Endodermal cell (in vitro differentiated cells): ENCODE data around the gene RDM1. TPM values are rescaled to one million over a fixed set of nuclear protein-coding genes. Genes with fewer than 3 reads are reported as not detected.

Experiments used
- DNase-seq: peaks from one replicate; pipeline ENCODE4 v3.0.0-alpha.2; 2017
- H3K27ac ChIP-seq: 2 replicates; pipeline ENCODE4 v1.5.1; 2013; ENCODE audit warnings: mild to moderate bottlenecking, low read depth, low read length, moderate library complexity
- H3K27me3 ChIP-seq: 2 replicates; pipeline ENCODE4 v1.6.1; 2013; ENCODE audit warnings: mild to moderate bottlenecking, low read length, moderate library complexity; ENCODE audit not compliant: insufficient read depth, control insufficient read depth, poor library complexity, severe bottlenecking
- H3K36me3 ChIP-seq: 2 replicates; pipeline ENCODE4 v1.7.0; 2013; ENCODE audit warnings: mild to moderate bottlenecking, low read length, moderate library complexity; ENCODE audit not compliant: control insufficient read depth, insufficient read depth
- H3K4me1 ChIP-seq: one replicate; pipeline ENCODE4 v1.7.0; 2013; ENCODE audit warnings: low read length; ENCODE audit not compliant: control insufficient read depth, insufficient read depth
- H3K4me3 ChIP-seq: 2 replicates; pipeline ENCODE4 v1.5.1; 2013; ENCODE audit warnings: mild to moderate bottlenecking, low read length, moderate library complexity
- H3K9ac ChIP-seq: 2 replicates; pipeline ENCODE4 v1.6.1; 2013; ENCODE audit warnings: mild to moderate bottlenecking, low read length, moderate library complexity; ENCODE audit not compliant: poor library complexity, severe bottlenecking; ENCODE audit errors: extremely low read depth
- H3K9me3 ChIP-seq: 2 replicates; pipeline ENCODE4 v1.6.1; 2013; ENCODE audit warnings: mild to moderate bottlenecking, low read length, moderate library complexity; ENCODE audit not compliant: control insufficient read depth
- H3K27ac Mint-ChIP-seq: 2 replicates; pipeline ENCODE4 v1.8.0; 2020; ENCODE audit warnings: mixed read lengths
- H3K27me3 Mint-ChIP-seq: 2 replicates; pipeline ENCODE4 v1.8.0; 2021; ENCODE audit warnings: mild to moderate bottlenecking, mixed read lengths; ENCODE audit not compliant: insufficient read depth
- H3K36me3 Mint-ChIP-seq: 2 replicates; pipeline ENCODE4 v1.8.0; 2020; ENCODE audit warnings: low read depth, mixed read lengths
- H3K4me1 Mint-ChIP-seq: 2 replicates; pipeline ENCODE4 v1.8.0; 2020; ENCODE audit warnings: mixed read lengths
- H3K4me3 Mint-ChIP-seq: 2 replicates; pipeline ENCODE4 v1.8.0; 2020; ENCODE audit warnings: mild to moderate bottlenecking, moderate library complexity, mixed read lengths
- H3K9me3 Mint-ChIP-seq: 2 replicates; pipeline ENCODE4 v1.8.0; 2020; ENCODE audit warnings: mild to moderate bottlenecking, mixed read lengths
- WGBS, 2 experiments: methylation state at CpG; one replicate each; pipeline versions ENCODE4 v1.1.5 to v1.1.7; 2013; ENCODE audit warnings: missing lambda C conversion rate in 2 of 2, mixed read lengths in 1 of 2; ENCODE audit not compliant: insufficient coverage in 1 of 2, insufficient read length in 1 of 2; 5-methylcytosine and 5-hydroxymethylcytosine counted together
- total RNA-seq, 2 donors: library from RNA; stranded (reverse); fragmentation: NEBNext Ultra II Directional in 1 of 2; extraction: Animal tissue kit (Norgen Biotek cat#: 25700) in 1 of 2; gene quantifications; 2 replicates in 1 of 2; 3 replicates in 1 of 2; pipeline ENCODE4 v1.2.1, GENCODE V29; 2021
- TF ChIP-seq, protein P1 (sequence below): fragments of 200-600 bp; sonication (generic); conservative IDR thresholded peaks from 2 replicates; pipeline ENCODE4 v1.5.0; 2021; ENCODE audit warnings: antibody characterized with exemption, mild to moderate bottlenecking

Gene RDM1
- total RNA-seq, 2 donors from 2014 or later, result 5.3 to 14.2 TPM

DNA sequence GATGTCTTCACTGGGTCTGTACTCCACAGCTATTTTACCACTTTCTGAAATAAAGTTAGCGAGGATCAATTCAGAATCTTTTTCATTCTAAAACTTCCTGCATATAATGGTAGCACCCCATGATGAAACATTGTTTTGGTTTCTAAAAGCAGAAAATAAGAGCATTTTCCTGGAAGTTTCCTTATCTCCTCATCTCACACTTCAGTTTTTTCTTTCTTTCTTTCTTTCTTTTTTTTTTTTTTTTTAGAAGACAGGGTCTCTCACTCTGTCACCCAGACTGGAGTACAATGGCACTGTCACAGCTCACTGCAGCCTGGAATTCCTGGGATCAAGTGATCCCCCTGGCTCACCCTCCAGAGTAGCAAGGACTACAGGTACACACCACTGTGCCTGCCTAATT, 10.3 kb downstream of the RDM1 start:
- H3K36me3 Mint-ChIP-seq, result peaks cover 14% of the 10 kb centered on the region
- H3K27me3 Mint-ChIP-seq, result peaks cover 2% of the 10 kb centered on the region
- H3K4me1 Mint-ChIP-seq, result peaks cover 13% of the 10 kb centered on the region
- Histone ChIP-seq H3K27ac (no peak overlapping the region), H3K27me3 (no peaks in the 10 kb centered on the region), H3K9me3 (no peaks in the 10 kb centered on the region), H3K4me3 (no peak overlapping the region), H3K4me1 (no peaks in the 10 kb centered on the region), H3K36me3 (no peaks in the 10 kb centered on the region), H3K9ac (no peak overlapping the region)
- 95% methylated on average over 1 of the region's 1 CpG; no CpG with 5 or more reads in 1 of the 2 experiments for WGBS, 2 experiments
- peaks cover 2% of the 10 kb centered on the region for H3K9me3 Mint-ChIP-seq
- H3K4me3 Mint-ChIP-seq, result no peak overlapping the region
- no peak for DNase-seq
- no peak overlapping the region for H3K27ac Mint-ChIP-seq
- TF ChIP-seq, protein P1, sequence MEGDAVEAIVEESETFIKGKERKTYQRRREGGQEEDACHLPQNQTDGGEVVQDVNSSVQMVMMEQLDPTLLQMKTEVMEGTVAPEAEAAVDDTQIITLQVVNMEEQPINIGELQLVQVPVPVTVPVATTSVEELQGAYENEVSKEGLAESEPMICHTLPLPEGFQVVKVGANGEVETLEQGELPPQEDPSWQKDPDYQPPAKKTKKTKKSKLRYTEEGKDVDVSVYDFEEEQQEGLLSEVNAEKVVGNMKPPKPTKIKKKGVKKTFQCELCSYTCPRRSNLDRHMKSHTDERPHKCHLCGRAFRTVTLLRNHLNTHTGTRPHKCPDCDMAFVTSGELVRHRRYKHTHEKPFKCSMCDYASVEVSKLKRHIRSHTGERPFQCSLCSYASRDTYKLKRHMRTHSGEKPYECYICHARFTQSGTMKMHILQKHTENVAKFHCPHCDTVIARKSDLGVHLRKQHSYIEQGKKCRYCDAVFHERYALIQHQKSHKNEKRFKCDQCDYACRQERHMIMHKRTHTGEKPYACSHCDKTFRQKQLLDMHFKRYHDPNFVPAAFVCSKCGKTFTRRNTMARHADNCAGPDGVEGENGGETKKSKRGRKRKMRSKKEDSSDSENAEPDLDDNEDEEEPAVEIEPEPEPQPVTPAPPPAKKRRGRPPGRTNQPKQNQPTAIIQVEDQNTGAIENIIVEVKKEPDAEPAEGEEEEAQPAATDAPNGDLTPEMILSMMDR, result no peak

DNA sequence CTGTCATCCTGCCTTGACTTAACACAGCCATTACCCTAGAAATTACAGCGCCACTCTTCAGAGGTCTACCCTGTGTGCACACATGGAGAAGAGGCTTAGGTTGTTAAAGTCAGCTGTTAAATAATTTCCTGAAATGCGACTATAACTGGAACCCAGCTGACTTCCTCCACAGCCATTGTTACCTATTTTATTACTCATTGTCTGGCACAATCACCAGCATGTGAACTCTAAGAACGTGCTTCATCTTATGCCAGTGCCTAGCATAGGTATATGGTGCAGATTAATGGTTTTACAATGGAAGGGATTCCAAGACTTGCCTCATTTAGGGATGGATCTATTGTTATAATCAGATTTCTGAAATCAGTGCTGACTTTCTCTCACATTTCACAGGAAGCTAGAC, 11.9 kb downstream of the RDM1 start:
- TF ChIP-seq, protein P1, result no peak
- no peak overlapping the region for H3K27ac Mint-ChIP-seq
- H3K4me1 ChIP-seq, result no peaks in the 10 kb centered on the region
- H3K27me3 Mint-ChIP-seq, result peaks cover 6% of the 10 kb centered on the region
- no peak overlapping the region for H3K27ac ChIP-seq
- DNase-seq, result no peak
- H3K27me3 ChIP-seq, result no peaks in the 10 kb centered on the region
- H3K36me3 Mint-ChIP-seq, result peaks cover 6% of the 10 kb centered on the region
- no peaks in the 10 kb centered on the region for H3K9me3 ChIP-seq
- H3K4me1 Mint-ChIP-seq, result peaks cover 13% of the 10 kb centered on the region
- no peak overlapping the region for H3K4me3 ChIP-seq
- H3K4me3 Mint-ChIP-seq, result no peak overlapping the region
- WGBS, 2 experiments, result 90 to 95% methylated on average over 2 to 3 of the region's 3 CpGs
- no peak overlapping the region for H3K9ac ChIP-seq
- no peaks in the 10 kb centered on the region for H3K36me3 ChIP-seq
- peaks cover 4% of the 10 kb centered on the region for H3K9me3 Mint-ChIP-seq

DNA sequence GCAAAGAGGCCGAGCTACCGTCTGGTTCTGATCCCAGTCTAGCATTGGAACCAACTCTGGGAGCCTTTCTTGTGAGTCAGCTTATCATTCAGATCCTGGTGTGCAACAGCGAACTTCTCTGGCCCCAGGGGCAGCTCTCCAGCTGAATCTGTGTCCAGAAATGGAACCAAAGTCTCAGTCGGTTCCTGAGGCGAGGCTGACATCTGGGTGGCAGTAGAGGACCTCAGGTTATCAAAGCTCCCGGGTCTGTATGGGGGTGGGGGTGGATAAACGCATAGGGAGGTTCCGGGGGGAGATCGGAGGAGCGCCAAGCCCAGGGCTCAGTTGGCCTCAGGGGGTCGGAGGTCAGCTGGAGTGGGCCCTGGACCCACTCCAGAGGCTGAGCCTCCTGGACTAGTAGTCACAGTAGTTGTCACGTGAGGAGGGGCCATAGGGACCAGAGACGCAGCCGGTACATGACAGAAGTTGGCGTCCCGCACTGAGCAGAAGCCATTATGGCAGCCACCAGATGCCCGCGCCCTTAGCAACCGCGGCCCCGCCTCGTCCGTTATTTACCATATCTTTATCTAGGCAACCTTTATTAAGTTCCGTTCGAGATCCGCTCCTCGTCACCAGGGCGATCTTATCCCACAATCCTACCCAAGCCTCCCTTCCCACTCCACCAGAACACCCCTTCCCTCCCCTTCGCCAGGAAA, 12.9 kb downstream of the RDM1 start:
- Mint-ChIP-seq H3K36me3 (peaks cover 6% of the 10 kb centered on the region), H3K27ac (no peak overlapping the region), H3K4me1 (peaks cover 13% of the 10 kb centered on the region), H3K4me3 (no peak overlapping the region), H3K27me3 (peaks cover 6% of the 10 kb centered on the region), H3K9me3 (peaks cover 4% of the 10 kb centered on the region)
- Histone ChIP-seq H3K9me3 (no peaks in the 10 kb centered on the region), H3K36me3 (no peaks in the 10 kb centered on the region), H3K4me3 (no peak overlapping the region), H3K9ac (no peak overlapping the region), H3K4me1 (no peaks in the 10 kb centered on the region), H3K27ac (no peak overlapping the region), H3K27me3 (peaks cover 4% of the 10 kb centered on the region)
- TF ChIP-seq, protein P1, result no peak
- 97% methylated on average over 21 to 29 of the region's 29 CpGs for WGBS, 2 experiments
- DNase-seq, result no peak
